SK-N-SH treated with all-trans-retinoic acid at 6 μM for 48 hours (cell line): ENCODE data around the gene PRKAB2.

ENCODE experiments used
- CSDC2 ChIP-seq: fragments of 250-450 bp; sonication (Bioruptor Pico); IDR thresholded peaks from 2 replicates; pipeline ENCODE4 v1.5.0; 2020; ENCODE audit warnings: mild to moderate bottlenecking, moderate library complexity
- OSR1 ChIP-seq: fragments of 250-450 bp; sonication (Bioruptor Pico); IDR thresholded peaks from 2 replicates; pipeline ENCODE4 v1.8.0; 2022; ENCODE audit warnings: moderate library complexity, mild to moderate bottlenecking, inconsistent platforms
- PATZ1 ChIP-seq: fragments of 250-450 bp; sonication (Bioruptor Pico); IDR thresholded peaks from 2 replicates; pipeline ENCODE4 v1.8.0; 2020; ENCODE audit warnings: mild to moderate bottlenecking, moderate library complexity, borderline replicate concordance
- TCF4 ChIP-seq: fragments of 250-450 bp; sonication (Bioruptor Pico); IDR thresholded peaks from 2 replicates; pipeline ENCODE4 v1.8.0; 2021; ENCODE audit warnings: mild to moderate bottlenecking, moderate library complexity, borderline replicate concordance

- TF ChIP-seq PATZ1: no peak
- TF ChIP-seq OSR1 (CRISPR knock-in tag): no peak
- TF ChIP-seq TCF4: no peak
- TF ChIP-seq CSDC2 (CRISPR knock-in tag): no peak
These were observed 2.2 kb downstream of the PRKAB2 start for GRCh38 chr1:147169840-147170674.
